PC-3 (cell line): ENCODE measurements around the gene RNF7. TPM values are rescaled to one million over a fixed set of nuclear protein-coding genes. Genes with fewer than 3 reads are reported as not detected.
A peak's percentile ranks its signal among the peaks of the same experiment; 100 is the strongest.

Experiments
- ATAC-seq: fragments of 200-7000 bp; cut with Tn5 transposase; 2 replicates; pipeline ENCODE4 v1.9.1; 2020; ENCODE audit warnings: mild to moderate bottlenecking, moderate library complexity
- BruUV-seq: library from RNA; stranded (reverse); fragments of 400-500 nt; replicated peaks from 2 replicates; lab custom pipeline; 2021; lab: Mats Ljungman, UMichigan
- CTCF ChIA-PET: fragments of 300-600 bp; sonication (Branson Sonifier 250); formaldehyde crosslinking; loops from one replicate; lab custom pipeline; 2022; ENCODE audit warnings: antibody characterized with exemption; lab: Charles Lee
- POLR2A ChIA-PET: fragments of 300-600 bp; sonication (Branson Sonifier 250); formaldehyde crosslinking; loops from one replicate; lab custom pipeline; 2022; ENCODE audit warnings: antibody characterized with exemption; ENCODE audit not compliant: unreplicated experiment; lab: Charles Lee
- DNase-seq: peaks from one replicate; pipeline ENCODE4 v3.0.0-alpha.2; 2015
- H2AFZ ChIP-seq: fragments of 300-600 bp; sonication (generic); 2 replicates; pipeline ENCODE4 v1.6.0; 2016; ENCODE audit warnings: antibody characterized with exemption, low read length
- H3F3A ChIP-seq: fragments of 300-600 bp; sonication (generic); one replicate; pipeline ENCODE4 v1.6.0; 2017; ENCODE audit warnings: antibody characterized with exemption, low read length, control low read depth, mild to moderate bottlenecking; ENCODE audit not compliant: unreplicated experiment
- H3K27ac ChIP-seq: fragments of 300-600 bp; sonication (generic); 2 replicates; pipeline ENCODE4 v1.5.1; 2016; ENCODE audit warnings: mild to moderate bottlenecking, low read length
- H3K27me3 ChIP-seq: fragments of 300-600 bp; sonication (generic); 2 replicates; pipeline ENCODE4 v1.6.1; 2016; ENCODE audit warnings: low read length, mixed read lengths
- H3K36me3 ChIP-seq: fragments of 300-600 bp; sonication (generic); 2 replicates; pipeline ENCODE4 v1.6.1; 2016; ENCODE audit warnings: low read depth, mixed run types, low read length, mixed read lengths
- H3K4me1 ChIP-seq: fragments of 300-600 bp; sonication (generic); 2 replicates; pipeline ENCODE4 v1.5.1; 2016; ENCODE audit warnings: low read length; ENCODE audit not compliant: insufficient read depth
- H3K4me2 ChIP-seq: fragments of 300-600 bp; sonication (generic); 2 replicates; pipeline ENCODE4 v1.6.0; 2016; ENCODE audit warnings: low read length
- H3K4me3 ChIP-seq: fragments of 300-600 bp; sonication (generic); 2 replicates; pipeline ENCODE4 v1.5.1; 2016; ENCODE audit warnings: mild to moderate bottlenecking, low read length, mixed read lengths
- H3K79me2 ChIP-seq: fragments of 300-600 bp; sonication (generic); 2 replicates; pipeline ENCODE4 v1.6.1; 2017; ENCODE audit warnings: low read length, mixed read lengths
- H3K9ac ChIP-seq: fragments of 300-600 bp; sonication (generic); 2 replicates; pipeline ENCODE4 v1.6.0; 2016; ENCODE audit warnings: mild to moderate bottlenecking, low read length
- H3K9me2 ChIP-seq: fragments of 300-600 bp; sonication (generic); replicated peaks from 2 replicates; pipeline ENCODE4 v1.6.1; 2016; ENCODE audit warnings: mixed run types, low read length, mixed read lengths
- H3K9me3 ChIP-seq: fragments of 300-600 bp; sonication (generic); 2 replicates; pipeline ENCODE4 v1.6.1; 2016; ENCODE audit warnings: low read length, mixed read lengths
- H4K20me1 ChIP-seq: fragments of 300-600 bp; sonication (generic); 2 replicates; pipeline ENCODE4 v1.6.1; 2016; ENCODE audit warnings: low read length, mixed read lengths
- EZH2 ChIP-seq: fragments of 300-600 bp; sonication (generic); IDR thresholded peaks from one replicate; pipeline ENCODE4 v1.6.1; 2017; ENCODE audit warnings: antibody characterized with exemption, mild to moderate bottlenecking, low read length; ENCODE audit not compliant: unreplicated experiment
- EZH2phosphoT487 ChIP-seq: fragments of 300-600 bp; sonication (generic); IDR thresholded peaks from 2 replicates; pipeline ENCODE4 v1.6.1; 2018; ENCODE audit warnings: mild to moderate bottlenecking, antibody characterized with exemption, low read length, borderline replicate concordance
- intact Hi-C: fragments of 100-400 bp; cut with micrococcal nuclease; formaldehyde crosslinking; loops from 2 replicates; pipeline ENCODE4 v1.9.0; 2023
- total RNA-seq: library from RNA; depleted of rRNA; stranded (reverse); fragments of >200 nt; gene quantifications from 2 replicates; pipeline ENCODE4 v1.2.3, GENCODE V29; 2014
- TF ChIP-seq, protein P1 (sequence below): fragments of 300-600 bp; sonication (generic); conservative IDR thresholded peaks from 2 replicates; pipeline ENCODE4 v1.5.1; 2017; ENCODE audit warnings: antibody characterized with exemption, low read depth, mild to moderate bottlenecking, low read length

The RNF7 gene
- total RNA-seq, 1 experiment from 2014 or later: 42.9 TPM

DNA sequence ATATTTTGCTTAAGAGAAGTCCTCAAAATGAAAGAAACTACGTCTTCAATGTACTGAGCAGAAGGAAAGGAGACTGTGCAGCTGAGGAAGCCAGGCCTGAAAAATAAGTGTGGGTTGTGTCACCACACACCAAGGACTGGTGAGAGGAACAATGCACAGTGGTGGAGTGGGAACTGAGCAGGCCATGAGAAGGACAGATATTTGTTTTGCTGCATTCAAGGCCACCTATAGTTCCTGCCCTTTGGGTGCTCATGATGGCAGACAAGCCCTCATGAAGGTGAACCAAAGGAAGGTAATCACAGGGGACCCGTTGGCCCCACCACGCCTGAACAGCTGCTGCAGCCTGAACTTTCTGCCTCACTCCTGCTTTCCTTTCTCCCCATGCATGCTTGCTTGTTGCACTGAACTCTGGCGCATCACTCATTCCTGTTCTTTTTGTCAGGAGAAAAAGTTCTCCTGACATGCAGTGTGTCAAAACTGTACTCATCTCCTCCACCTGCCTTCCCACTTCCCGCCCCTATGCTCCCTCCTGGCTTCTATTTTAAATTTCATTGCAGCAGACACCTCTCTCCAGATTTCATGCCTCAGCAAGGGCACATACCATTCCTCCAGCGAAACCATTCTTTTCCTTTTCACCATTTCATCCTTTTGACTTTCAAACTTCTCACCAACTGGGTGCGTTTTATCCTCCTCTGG, 2.2 kb upstream of the RNF7 start:
- H3K79me2 ChIP-seq: peaks cover 28% of the 10 kb centered on the region
- H3K36me3 ChIP-seq: no peaks in the 10 kb centered on the region
- no TSS peak for BruUV-seq
- no peak overlapping the region for H3K27ac ChIP-seq
- peaks cover 15% of the 10 kb centered on the region for H3K4me1 ChIP-seq
- H3K27me3 ChIP-seq: no peaks in the 10 kb centered on the region
- intact Hi-C loops: no loop called here
- DNase-seq (no peak), ATAC-seq (no peak)
- POLR2A ChIA-PET: no interaction called here
- no peak overlapping the region for H2AFZ ChIP-seq
- TF ChIP-seq EZH2phosphoT487: no peak
- TF ChIP-seq, protein P1, sequence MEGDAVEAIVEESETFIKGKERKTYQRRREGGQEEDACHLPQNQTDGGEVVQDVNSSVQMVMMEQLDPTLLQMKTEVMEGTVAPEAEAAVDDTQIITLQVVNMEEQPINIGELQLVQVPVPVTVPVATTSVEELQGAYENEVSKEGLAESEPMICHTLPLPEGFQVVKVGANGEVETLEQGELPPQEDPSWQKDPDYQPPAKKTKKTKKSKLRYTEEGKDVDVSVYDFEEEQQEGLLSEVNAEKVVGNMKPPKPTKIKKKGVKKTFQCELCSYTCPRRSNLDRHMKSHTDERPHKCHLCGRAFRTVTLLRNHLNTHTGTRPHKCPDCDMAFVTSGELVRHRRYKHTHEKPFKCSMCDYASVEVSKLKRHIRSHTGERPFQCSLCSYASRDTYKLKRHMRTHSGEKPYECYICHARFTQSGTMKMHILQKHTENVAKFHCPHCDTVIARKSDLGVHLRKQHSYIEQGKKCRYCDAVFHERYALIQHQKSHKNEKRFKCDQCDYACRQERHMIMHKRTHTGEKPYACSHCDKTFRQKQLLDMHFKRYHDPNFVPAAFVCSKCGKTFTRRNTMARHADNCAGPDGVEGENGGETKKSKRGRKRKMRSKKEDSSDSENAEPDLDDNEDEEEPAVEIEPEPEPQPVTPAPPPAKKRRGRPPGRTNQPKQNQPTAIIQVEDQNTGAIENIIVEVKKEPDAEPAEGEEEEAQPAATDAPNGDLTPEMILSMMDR: no peak
- no peak for TF ChIP-seq EZH2
- H3K9ac ChIP-seq: no peak overlapping the region
- no peak overlapping the region for H3K4me3 ChIP-seq
- peaks cover 3% of the 10 kb centered on the region; the same call in 1 of the 2 replicates for H4K20me1 ChIP-seq
- H3K9me3 ChIP-seq: no peaks in the 10 kb centered on the region
- CTCF ChIA-PET: no interaction called here
- H3F3A ChIP-seq: no peaks in the 10 kb centered on the region
- H3K4me2 ChIP-seq: no peak overlapping the region
- no peaks in the 10 kb centered on the region for H3K9me2 ChIP-seq

DNA sequence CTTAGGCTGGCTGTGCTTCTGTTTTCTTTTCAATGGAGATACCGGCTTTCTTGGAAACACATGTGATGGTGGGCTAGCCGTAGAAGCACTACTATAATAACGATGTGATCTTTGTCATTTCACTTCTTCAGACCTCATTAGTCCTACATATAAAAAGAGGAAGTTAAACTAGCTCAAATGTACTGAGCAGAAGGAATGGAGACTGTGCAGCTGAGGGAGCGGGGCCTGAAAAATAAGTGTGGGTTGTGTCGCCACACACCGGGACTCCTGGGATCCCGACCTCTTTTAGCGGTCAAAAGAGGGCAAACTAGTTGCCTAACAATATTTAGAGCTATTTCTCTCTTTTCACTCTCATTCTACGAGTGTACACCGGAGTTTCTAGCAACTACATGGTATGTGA, 1.0 kb upstream of the RNF7 start:
- peaks cover 5% of the 10 kb centered on the region; the same call in 1 of the 2 replicates for H4K20me1 ChIP-seq
- H3K36me3 ChIP-seq: no peaks in the 10 kb centered on the region
- no TSS peak for BruUV-seq
- intact Hi-C loops: no loop called here
- H3K27ac ChIP-seq: no peak overlapping the region
- H3K27me3 ChIP-seq: no peaks in the 10 kb centered on the region
- no peaks in the 10 kb centered on the region for H3K9me3 ChIP-seq
- H3K4me3 ChIP-seq: no peak overlapping the region
- ChIA-PET POLR2A (no interaction called here), CTCF (no interaction called here)
- no peak overlapping the region for H3K9ac ChIP-seq
- H3K4me1 ChIP-seq: peaks cover 19% of the 10 kb centered on the region
- no peak for TF ChIP-seq EZH2
- no peak for TF ChIP-seq EZH2phosphoT487
- TF ChIP-seq, protein P1: no peak
- DNase-seq (no peak), ATAC-seq (no peak)
- no peaks in the 10 kb centered on the region for H3F3A ChIP-seq
- H3K9me2 ChIP-seq: no peaks in the 10 kb centered on the region
- no peak overlapping the region for H3K4me2 ChIP-seq
- H2AFZ ChIP-seq: peak overlapping the region; percentile 30; the same call in 1 of the 2 replicates
- peaks cover 40% of the 10 kb centered on the region for H3K79me2 ChIP-seq

DNA sequence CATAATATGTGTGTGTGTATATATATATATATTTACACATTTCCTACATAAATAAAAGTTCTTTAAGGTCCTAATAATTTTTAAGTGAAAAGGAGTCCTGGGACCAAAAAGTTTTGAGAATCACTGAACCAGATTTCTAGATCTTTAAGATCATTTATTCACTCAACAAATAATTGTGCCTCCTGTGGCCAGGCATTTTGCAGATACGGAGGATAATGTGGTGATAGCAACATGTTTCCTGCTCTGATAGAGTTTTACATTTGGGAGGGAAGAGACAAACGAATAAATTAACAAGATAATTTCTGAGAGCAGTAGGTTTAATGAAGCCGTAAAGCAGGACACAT, 448 bp upstream of the RNF7 start:
- no peaks in the 10 kb centered on the region for H3F3A ChIP-seq
- TF ChIP-seq EZH2phosphoT487 (no peak), EZH2 (no peak)
- TF ChIP-seq, protein P1: no peak
- H3K9me2 ChIP-seq: no peaks in the 10 kb centered on the region
- H3K79me2 ChIP-seq: peaks cover 45% of the 10 kb centered on the region
- BruUV-seq: TSS peak; percentile 46
- no peak for ATAC-seq
- H4K20me1 ChIP-seq: peaks cover 5% of the 10 kb centered on the region; the same call in 1 of the 2 replicates
- H3K4me3 ChIP-seq: peak overlapping the region; percentile 95
- H3K9me3 ChIP-seq: no peaks in the 10 kb centered on the region
- ChIA-PET POLR2A (no interaction called here), CTCF (no interaction called here)
- 0 out of 2 replicates have a peak, but pooled peaks cover 2% of the 10 kb centered on the region for H3K36me3 ChIP-seq
- H3K27ac ChIP-seq: peak overlapping the region; percentile 25; the same call in 1 of the 2 replicates
- H3K4me2 ChIP-seq: peak overlapping the region; percentile 89
- H2AFZ ChIP-seq: peak overlapping the region; percentile 99
- H3K27me3 ChIP-seq: no peaks in the 10 kb centered on the region
- peak overlapping the region; percentile 96 for H3K9ac ChIP-seq
- peaks cover 19% of the 10 kb centered on the region for H3K4me1 ChIP-seq
- DNase-seq: no peak
- intact Hi-C loops: loop anchor here (1.0 to 2.0 kb wide), 5 partner anchors 138 to 427 kb away; no protein-coding TSS in a partner anchor
